Lower leg skin (tissue), 4 donors: ENCODE measurements around the gene SF3B2. TPM values are rescaled to one million over a fixed set of nuclear protein-coding genes. Genes with fewer than 3 reads are reported as not detected.

Experiments
- DNase-seq, 2 donors: peaks; one replicate each; pipeline ENCODE4 v3.0.0-alpha.2; 2019; ENCODE audit warnings: low spot score in 2 of 2
- H3K4me3 ChIP-seq: fragments of 200-600 bp; sonication (generic); 2 replicates; pipeline ENCODE4 v1.5.1; 2017; ENCODE audit warnings: mild to moderate bottlenecking, low read depth; ENCODE audit not compliant: poor library complexity, severe bottlenecking
- POLR2A ChIP-seq, 2 donors: fragments of 450-650 bp; IDR thresholded peaks; one replicate each; pipeline ENCODE4 v1.6.1; 2016 to 2017; ENCODE audit warnings: antibody characterized with exemption in 2 of 2, mild to moderate bottlenecking in 1 of 2, moderate library complexity in 1 of 2
- WGBS, 2 donors: methylation state at CpG; one replicate each; pipeline ENCODE4 v1.1.5; 2018; 5-methylcytosine and 5-hydroxymethylcytosine counted together
- intact Hi-C: fragments of 100-400 bp; cut with DNase I; formaldehyde crosslinking; loops from one replicate; pipeline ENCODE4 v1.15.0; 2023; ENCODE audit warnings: low total_unique reads
- total RNA-seq, 4 donors: library from RNA; depleted of rRNA; stranded (reverse); fragments of >200 nt; gene quantifications; one replicate each; pipeline ENCODE4 v1.1.0, GENCODE V29; 2016
- TF ChIP-seq, protein P1 (sequence below), 3 donors: fragments of 450-650 bp; IDR thresholded peaks; one replicate each; pipeline ENCODE4 v1.5.1; 2016; ENCODE audit warnings: antibody characterized with exemption in 3 of 3, mild to moderate bottlenecking in 3 of 3, moderate library complexity in 2 of 3

SF3B2 gene, protein sequence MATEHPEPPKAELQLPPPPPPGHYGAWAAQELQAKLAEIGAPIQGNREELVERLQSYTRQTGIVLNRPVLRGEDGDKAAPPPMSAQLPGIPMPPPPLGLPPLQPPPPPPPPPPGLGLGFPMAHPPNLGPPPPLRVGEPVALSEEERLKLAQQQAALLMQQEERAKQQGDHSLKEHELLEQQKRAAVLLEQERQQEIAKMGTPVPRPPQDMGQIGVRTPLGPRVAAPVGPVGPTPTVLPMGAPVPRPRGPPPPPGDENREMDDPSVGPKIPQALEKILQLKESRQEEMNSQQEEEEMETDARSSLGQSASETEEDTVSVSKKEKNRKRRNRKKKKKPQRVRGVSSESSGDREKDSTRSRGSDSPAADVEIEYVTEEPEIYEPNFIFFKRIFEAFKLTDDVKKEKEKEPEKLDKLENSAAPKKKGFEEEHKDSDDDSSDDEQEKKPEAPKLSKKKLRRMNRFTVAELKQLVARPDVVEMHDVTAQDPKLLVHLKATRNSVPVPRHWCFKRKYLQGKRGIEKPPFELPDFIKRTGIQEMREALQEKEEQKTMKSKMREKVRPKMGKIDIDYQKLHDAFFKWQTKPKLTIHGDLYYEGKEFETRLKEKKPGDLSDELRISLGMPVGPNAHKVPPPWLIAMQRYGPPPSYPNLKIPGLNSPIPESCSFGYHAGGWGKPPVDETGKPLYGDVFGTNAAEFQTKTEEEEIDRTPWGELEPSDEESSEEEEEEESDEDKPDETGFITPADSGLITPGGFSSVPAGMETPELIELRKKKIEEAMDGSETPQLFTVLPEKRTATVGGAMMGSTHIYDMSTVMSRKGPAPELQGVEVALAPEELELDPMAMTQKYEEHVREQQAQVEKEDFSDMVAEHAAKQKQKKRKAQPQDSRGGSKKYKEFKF
- total RNA-seq, result 100 to 1,000 TPM in 3 of 4 donors, 10 to 100 TPM in 1; 94.3 to 160 (median 114) TPM

DNA sequence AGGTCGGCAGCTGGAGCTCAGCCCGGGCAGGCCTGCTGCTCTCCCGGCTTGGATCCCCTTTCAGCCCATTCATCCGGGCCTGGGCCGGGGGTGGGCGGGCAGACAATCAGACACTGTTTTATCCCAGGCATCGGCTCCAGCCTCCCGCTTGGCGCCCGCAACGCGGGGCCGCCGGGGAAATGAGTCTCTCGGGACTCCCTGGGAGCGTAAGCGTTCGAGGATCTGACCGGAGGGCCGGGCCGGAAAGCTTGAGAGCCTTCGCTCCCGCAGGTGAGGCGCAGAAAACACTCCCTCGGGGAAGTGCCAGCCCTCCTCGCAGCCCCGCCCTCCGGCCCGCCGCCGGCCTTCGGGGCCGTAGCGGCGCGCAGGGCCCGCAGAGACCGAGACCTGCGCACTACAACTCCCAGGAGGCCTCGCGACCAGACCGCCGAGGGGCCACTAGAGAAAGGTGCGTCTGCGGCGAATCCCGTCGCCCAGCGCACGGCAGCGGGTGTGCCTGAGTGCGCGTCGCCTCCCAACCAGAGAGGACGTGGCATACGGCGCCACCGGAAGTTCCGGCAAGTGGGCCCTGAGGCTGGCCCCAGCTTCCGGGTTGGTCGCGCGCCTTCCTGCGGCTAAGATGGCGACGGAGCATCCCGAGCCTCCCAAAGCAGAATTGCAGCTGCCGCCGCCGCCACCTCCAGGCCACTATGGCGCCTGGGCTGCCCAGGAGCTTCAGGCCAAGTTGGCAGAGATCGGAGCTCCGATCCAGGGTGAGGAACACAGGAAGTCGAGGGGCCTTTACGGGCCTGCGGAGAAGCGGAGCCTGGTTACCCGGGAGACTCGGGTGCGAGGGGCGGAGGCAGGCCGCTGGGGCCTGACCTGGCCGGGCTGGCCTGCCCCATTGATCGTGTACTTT lies at the start of gene SF3B2:
SF3B2 (plus strand) TSS at position 599 of the 898 bp plus-strand sequence; CDS start at position 620, 21 bp downstream.
- peak within 1 kb of the TSS; percentile 74 for H3K4me3 ChIP-seq
- peak; percentile 96 to 99 for DNase-seq
- WGBS, 2 donors, result 0 to 1% methylated on average over 25 to 42 of the region's 84 CpGs
- TF ChIP-seq, protein P1, sequence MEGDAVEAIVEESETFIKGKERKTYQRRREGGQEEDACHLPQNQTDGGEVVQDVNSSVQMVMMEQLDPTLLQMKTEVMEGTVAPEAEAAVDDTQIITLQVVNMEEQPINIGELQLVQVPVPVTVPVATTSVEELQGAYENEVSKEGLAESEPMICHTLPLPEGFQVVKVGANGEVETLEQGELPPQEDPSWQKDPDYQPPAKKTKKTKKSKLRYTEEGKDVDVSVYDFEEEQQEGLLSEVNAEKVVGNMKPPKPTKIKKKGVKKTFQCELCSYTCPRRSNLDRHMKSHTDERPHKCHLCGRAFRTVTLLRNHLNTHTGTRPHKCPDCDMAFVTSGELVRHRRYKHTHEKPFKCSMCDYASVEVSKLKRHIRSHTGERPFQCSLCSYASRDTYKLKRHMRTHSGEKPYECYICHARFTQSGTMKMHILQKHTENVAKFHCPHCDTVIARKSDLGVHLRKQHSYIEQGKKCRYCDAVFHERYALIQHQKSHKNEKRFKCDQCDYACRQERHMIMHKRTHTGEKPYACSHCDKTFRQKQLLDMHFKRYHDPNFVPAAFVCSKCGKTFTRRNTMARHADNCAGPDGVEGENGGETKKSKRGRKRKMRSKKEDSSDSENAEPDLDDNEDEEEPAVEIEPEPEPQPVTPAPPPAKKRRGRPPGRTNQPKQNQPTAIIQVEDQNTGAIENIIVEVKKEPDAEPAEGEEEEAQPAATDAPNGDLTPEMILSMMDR (IDR thresholded peaks at IDR 0.05), result no peak
- TF ChIP-seq POLR2A (IDR thresholded peaks at IDR 0.05), result no peak
- intact Hi-C loops, result no loop called here

DNA sequence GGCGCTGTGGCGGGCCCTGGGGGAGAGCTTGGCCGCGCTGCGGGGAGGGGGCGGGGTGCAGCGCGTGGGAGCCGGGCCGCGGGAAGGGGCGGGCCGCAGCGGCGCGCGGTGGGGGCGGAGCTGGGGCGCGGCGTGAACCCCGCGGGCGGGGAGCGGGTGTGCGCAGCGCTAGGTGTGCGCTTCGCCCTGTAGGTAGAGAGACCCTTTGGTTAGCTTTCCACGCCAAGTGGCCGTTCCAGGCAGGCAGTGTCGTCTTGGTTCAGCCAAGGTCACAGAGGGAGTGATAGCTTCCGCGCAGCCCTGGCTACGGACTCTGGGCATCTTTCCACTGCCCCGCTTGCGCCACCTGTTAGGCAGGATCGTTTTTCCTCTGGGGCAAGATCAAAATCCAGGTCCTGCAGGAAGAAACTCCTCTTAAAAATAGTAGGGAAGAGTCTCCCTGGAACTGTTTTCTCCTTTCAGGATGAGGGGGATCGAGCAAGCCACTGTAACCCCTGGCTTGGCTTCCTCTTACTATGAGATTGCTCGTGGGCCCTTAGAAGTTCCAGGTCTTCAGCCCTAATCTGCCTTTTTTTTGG lies 49.4 kb upstream of the SF3B2 start:
- TF ChIP-seq, protein P1 (IDR thresholded peaks at IDR 0.05), result no peak
- TF ChIP-seq POLR2A (IDR thresholded peaks at IDR 0.05), result no peak
- intact Hi-C loops, result no loop called here
- H3K4me3 ChIP-seq, result peak overlapping the region; percentile 92
- 1% methylated on average over 24 to 26 of the region's 40 CpGs for WGBS, 2 donors
- DNase-seq, result no peak

DNA sequence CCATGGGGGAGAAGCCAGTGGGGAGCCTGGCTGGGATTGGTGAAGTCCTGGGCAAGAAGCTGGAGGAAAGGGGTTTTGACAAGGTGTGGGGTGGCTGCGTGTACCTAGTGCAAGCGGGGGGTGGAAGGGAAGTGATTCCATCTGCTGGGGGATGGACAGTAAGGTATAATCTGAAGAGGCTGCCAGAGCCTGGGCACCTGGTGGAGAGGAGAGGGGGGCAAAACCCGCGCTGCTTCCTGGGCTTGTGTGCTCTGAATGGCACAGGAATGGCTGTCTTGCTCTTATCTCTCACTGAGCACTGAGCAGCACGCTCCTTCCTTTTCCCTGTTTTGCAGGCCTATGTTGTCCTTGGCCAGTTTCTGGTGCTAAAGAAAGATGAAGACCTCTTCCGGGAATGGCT lies 48.9 kb upstream of the SF3B2 start:
- 75 to 78% methylated on average over 6 of the region's 6 CpGs for WGBS, 2 donors
- DNase-seq, result no peak
- TF ChIP-seq, protein P1 (IDR thresholded peaks at IDR 0.05), result no peak
- TF ChIP-seq POLR2A (IDR thresholded peaks at IDR 0.05), result no peak
- H3K4me3 ChIP-seq, result no peak overlapping the region
- intact Hi-C loops, result no loop called here

DNA sequence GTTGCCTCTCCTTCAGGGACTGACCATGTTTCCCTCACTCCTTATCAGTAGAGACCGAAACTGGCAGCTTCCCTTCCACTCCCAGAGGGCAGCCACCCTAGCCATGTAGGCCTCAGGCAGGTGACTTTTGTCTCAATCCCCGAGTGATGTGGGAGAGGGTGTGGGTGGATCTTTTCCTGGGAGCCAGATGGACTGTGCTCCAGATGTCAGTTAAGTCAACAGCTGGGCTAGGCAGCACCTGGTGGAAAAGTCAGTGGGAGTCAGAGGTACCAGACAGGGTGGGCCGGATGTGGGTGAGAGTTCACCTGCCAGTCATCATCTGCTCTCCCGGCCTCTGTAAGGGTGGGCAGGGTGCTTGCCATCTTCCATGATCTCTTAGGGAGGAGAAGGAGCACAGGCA lies 48.0 kb upstream of the SF3B2 start:
- intact Hi-C loops, result no loop called here
- WGBS, 2 donors, result 81 to 82% methylated on average over 4 of the region's 4 CpGs
- no peak for DNase-seq
- H3K4me3 ChIP-seq, result no peak overlapping the region
- TF ChIP-seq, protein P1 (IDR thresholded peaks at IDR 0.05), result no peak
- TF ChIP-seq POLR2A (IDR thresholded peaks at IDR 0.05), result no peak
